ENCODE results near the gene TTC34.
"Not testable (repeated sequence)": the region's sequence is repeated elsewhere in the genome, so short reads cannot be mapped to it uniquely, and the experiment has no call there.

Gene TTC34

GRCh38 chr1:2628191-2628932 is 173.1 kb downstream of the TTC34 start:
- no peak for DNase-seq (ENCODE audit: low read depth)

- DNase-seq (ENCODE audit: low read depth), result no peak
Measured at GRCh38 chr1:2627746-2628145, 173.7 kb downstream of the TTC34 start.

GRCh38 chr1:2625748-2626147 is 175.7 kb downstream of the TTC34 start:
- DNase-seq (ENCODE audit: low read depth), result not testable (repeated sequence)

- DNase-seq (ENCODE audit: low read depth), result no peak
Measured at GRCh38 chr1:2625311-2625710, 176.2 kb downstream of the TTC34 start.

- no peak for DNase-seq (ENCODE audit: low read depth)
Measured at GRCh38 chr1:2624735-2625300, 176.7 kb downstream of the TTC34 start.

GRCh38 chr1:2623571-2624337 is 177.7 kb downstream of the TTC34 start:
- DNase-seq (ENCODE audit: low read depth), result no peak

GRCh38 chr1:2617971-2618470 is 183.5 kb downstream of the TTC34 start:
- DNase-seq (ENCODE audit: low read depth), result no peak

- no peak for DNase-seq (ENCODE audit: low read depth)
Measured at GRCh38 chr1:2614145-2614544, 187.3 kb downstream of the TTC34 start.

- DNase-seq (ENCODE audit: low read depth), result no peak
Measured at GRCh38 chr1:2612591-2613365, 188.7 kb downstream of the TTC34 start.

- DNase-seq (ENCODE audit: low read depth), result no peak
Measured at GRCh38 chr1:2611621-2612437, 189.7 kb downstream of the TTC34 start.

- DNase-seq (ENCODE audit: low read depth), result no peak
Measured at GRCh38 chr1:2611031-2611501, 190.4 kb downstream of the TTC34 start.

- no peak for DNase-seq (ENCODE audit: low read depth)
Measured at GRCh38 chr1:2610036-2610959, 191.2 kb downstream of the TTC34 start.

GRCh38 chr1:2609319-2610035 is 192.0 kb downstream of the TTC34 start:
- no peak for DNase-seq (ENCODE audit: low read depth)

- DNase-seq (ENCODE audit: low read depth), result no peak
Measured at GRCh38 chr1:2607641-2608091, 193.8 kb downstream of the TTC34 start.

- DNase-seq (ENCODE audit: low read depth), result no peak
Measured at GRCh38 chr1:2606881-2607621, 194.4 kb downstream of the TTC34 start.

GRCh38 chr1:2606396-2606880 is 195.1 kb downstream of the TTC34 start:
- no peak for DNase-seq (ENCODE audit: low read depth)

GRCh38 chr1:2605509-2606395 is 195.7 kb downstream of the TTC34 start:
- no peak for DNase-seq (ENCODE audit: low read depth)
